Measurements from ENCODE around the gene CDH13.

- no peak for TF ChIP-seq ZFP30 (CRISPR knock-in tag; IDR thresholded peaks at IDR 0.05)
- TF ChIP-seq TSHZ2 (CRISPR knock-in tag; IDR thresholded peaks at IDR 0.05): no peak
- TF ChIP-seq SNAI2 (CRISPR knock-in tag; IDR thresholded peaks at IDR 0.05): no peak
- no peak for TF ChIP-seq OSR1 (CRISPR knock-in tag; IDR thresholded peaks at IDR 0.05)
- TF ChIP-seq ZC3H10 (CRISPR knock-in tag; IDR thresholded peaks at IDR 0.05): no peak
- no peak for TF ChIP-seq CREB5 (CRISPR knock-in tag; IDR thresholded peaks at IDR 0.05; ENCODE audit: low read depth)
- TF ChIP-seq TOX (CRISPR knock-in tag; IDR thresholded peaks at IDR 0.05; ENCODE audit: borderline replicate concordance): no peak
- TF ChIP-seq ZNF8 (CRISPR knock-in tag; IDR thresholded peaks at IDR 0.05): no peak
- no peak for TF ChIP-seq PPARA (CRISPR knock-in tag; IDR thresholded peaks at IDR 0.05; ENCODE audit: borderline replicate concordance)
- TF ChIP-seq CSDC2 (CRISPR knock-in tag; IDR thresholded peaks at IDR 0.05): no peak
- no peak for TF ChIP-seq ARNTL (CRISPR knock-in tag; IDR thresholded peaks at IDR 0.05; ENCODE audit: borderline replicate concordance, low read depth)
- TF ChIP-seq RARB (CRISPR knock-in tag; IDR thresholded peaks at IDR 0.05): no peak
- no peak for TF ChIP-seq ZNF70 (CRISPR knock-in tag; IDR thresholded peaks at IDR 0.05)
These were observed 1128.6 kb downstream of the CDH13 start for GRCh38 chr16:83755391-83755790.

Measured in SK-N-SH treated with all-trans-retinoic acid at 6 μM for 48 hours (cell line).